Stromal cell of bone marrow (primary cell): Measurements from ENCODE around the gene MEX3C.

ENCODE experiments used
- DNase-seq: peaks from one replicate; pipeline ENCODE4 v3.0.0-alpha.2; 2012; ENCODE audit warnings: low read depth

The MEX3C gene

GRCh38 chr18:51191128-51191717, 6.3 kb downstream of the MEX3C start:
- no peak for DNase-seq

- no peak for DNase-seq
Measured at GRCh38 chr18:51190000-51190399, 7.5 kb downstream of the MEX3C start.

GRCh38 chr18:51188024-51188701, 9.3 kb downstream of the MEX3C start:
- no peak for DNase-seq

GRCh38 chr18:51185075-51185474, 12.4 kb downstream of the MEX3C start:
- DNase-seq = no peak

GRCh38 chr18:51184091-51184457, 13.4 kb downstream of the MEX3C start:
- DNase-seq = no peak

GRCh38 chr18:51183372-51184090, 13.9 kb downstream of the MEX3C start:
- no peak for DNase-seq

GRCh38 chr18:51182824-51183223, 14.7 kb downstream of the MEX3C start:
- DNase-seq = no peak

GRCh38 chr18:51171625-51172259, 25.7 kb downstream of the MEX3C start:
- no peak for DNase-seq

GRCh38 chr18:51171223-51171622, 26.3 kb downstream of the MEX3C start:
- DNase-seq = no peak

- no peak for DNase-seq
Measured at GRCh38 chr18:51170664-51171063, 26.8 kb downstream of the MEX3C start.

GRCh38 chr18:51169731-51170130, 27.8 kb downstream of the MEX3C start:
- no peak for DNase-seq

- no peak for DNase-seq
Measured at GRCh38 chr18:51168960-51169662, 28.4 kb downstream of the MEX3C start.

- DNase-seq = no peak
Measured at GRCh38 chr18:51168026-51168742, 29.3 kb downstream of the MEX3C start.

- no peak for DNase-seq
Measured at GRCh38 chr18:51165296-51165695, 32.2 kb downstream of the MEX3C start.

GRCh38 chr18:51164761-51165281, 32.7 kb downstream of the MEX3C start:
- DNase-seq = no peak

- DNase-seq = no peak
Measured at GRCh38 chr18:51164342-51164741, 33.1 kb downstream of the MEX3C start.

GRCh38 chr18:51163543-51163942, 33.9 kb downstream of the MEX3C start:
- DNase-seq = no peak

- no peak for DNase-seq
Measured at GRCh38 chr18:51162617-51163016, 34.9 kb downstream of the MEX3C start.

GRCh38 chr18:51160646-51161045, 36.8 kb downstream of the MEX3C start:
- DNase-seq = no peak

- no peak for DNase-seq
Measured at GRCh38 chr18:51157215-51157614, 40.3 kb downstream of the MEX3C start.

- DNase-seq = no peak
Measured at GRCh38 chr18:51154431-51155063, 42.9 kb downstream of the MEX3C start.
